Stimulated activated CD8-positive, alpha-beta memory T cell treated with anti-CD3 and anti-CD28 coated beads, Interleukin-15, amount 100 ng/mL, for 4 hours (primary cell): ENCODE measurements around the gene FARSA.
"Not testable (repeated sequence)": the region's sequence is repeated elsewhere in the genome, so short reads cannot be mapped to it uniquely, and the experiment has no call there.

ENCODE experiments used
- DNase-seq, 2 donors: peaks; one replicate each; pipeline ENCODE4 v3.0.0-alpha.2; 2020; ENCODE audit warnings: low read depth in 2 of 2

The FARSA gene

GRCh38 chr19:12890787-12891552 is 42.5 kb downstream of the FARSA start, which contains the start of gene GCDH:
TSS of gene GCDH (plus strand) at chr19:12891160. CDS start at chr19:12891305, 145 bp downstream.
- peak; percentile 90 to 96 for DNase-seq

- not testable (repeated sequence) for DNase-seq
Observed at GRCh38 chr19:12890299-12890786, 43.2 kb downstream of the FARSA start.

GRCh38 chr19:12888006-12888603 is 45.4 kb downstream of the FARSA start:
- no peak for DNase-seq

GRCh38 chr19:12886969-12887747 is 46.4 kb downstream of the FARSA start, which contains the start of gene KLF1:
TSS of gene KLF1 (minus strand) at chr19:12887201. CDS start at chr19:12887140, 61 bp downstream.
- no peak for DNase-seq

- DNase-seq = no peak
Observed at GRCh38 chr19:12886651-12886968, 46.9 kb downstream of the FARSA start.

GRCh38 chr19:12885749-12886650 is 47.5 kb downstream of the FARSA start:
- no peak for DNase-seq

GRCh38 chr19:12884926-12885748 is 48.4 kb downstream of the FARSA start:
- peak; percentile 66 to 79 for DNase-seq

GRCh38 chr19:12884627-12884925 is 48.9 kb downstream of the FARSA start:
- DNase-seq = no peak

- no peak for DNase-seq
Observed at GRCh38 chr19:12884202-12884601, 49.3 kb downstream of the FARSA start.

- no peak for DNase-seq
Observed at GRCh38 chr19:12882589-12882988, 50.9 kb downstream of the FARSA start.

GRCh38 chr19:12881172-12881808 is 52.2 kb downstream of the FARSA start, which contains the start of gene DNASE2:
TSS of gene DNASE2 (minus strand) at chr19:12881449. CDS start at chr19:12881375, 74 bp downstream.
- peak; percentile 71 to 78 for DNase-seq

- DNase-seq = no peak
Observed at GRCh38 chr19:12880551-12881171, 52.9 kb downstream of the FARSA start.

- DNase-seq = no peak
Observed at GRCh38 chr19:12875086-12875485, 58.4 kb downstream of the FARSA start.

GRCh38 chr19:12873891-12874745 is 59.4 kb downstream of the FARSA start:
- no peak for DNase-seq

- DNase-seq = no peak
Observed at GRCh38 chr19:12872941-12873890, 60.3 kb downstream of the FARSA start.
